PC-9 (cell line): ENCODE results near the gene ETF1.

Experiments used
- CTCF ChIP-seq: fragments of 200-600 bp; sonication (generic); conservative IDR thresholded peaks from 2 replicates; pipeline ENCODE4 v1.6.1; 2017; ENCODE audit warnings: mixed run types, antibody characterized with exemption, mild to moderate bottlenecking, moderate library complexity
- EZH2 ChIP-seq: fragments of 200-600 bp; sonication (generic); IDR thresholded peaks from 2 replicates; pipeline ENCODE4 v1.8.0; 2017; ENCODE audit warnings: antibody characterized with exemption, low read depth

GRCh38 chr5:138468966-138469539, 74.0 kb downstream of the ETF1 start:
- TF ChIP-seq CTCF (no peak), EZH2 (no peak)
